Measurements from ENCODE around the gene HAPLN2.

HAPLN2 gene

GRCh38 chr1:156644146-156644545 lies 24.9 kb downstream of the HAPLN2 start:
- no peak for DNase-seq (ENCODE audit: low spot score)

- DNase-seq (ENCODE audit: low spot score), result no peak
Observed at GRCh38 chr1:156644640-156645039, 25.4 kb downstream of the HAPLN2 start.

- no peak for DNase-seq (ENCODE audit: low spot score)
Observed at GRCh38 chr1:156645056-156645455, 25.8 kb downstream of the HAPLN2 start.

GRCh38 chr1:156645666-156646065 lies 26.5 kb downstream of the HAPLN2 start:
- no peak for DNase-seq (ENCODE audit: low spot score)

- no peak for DNase-seq (ENCODE audit: low spot score)
Observed at GRCh38 chr1:156646738-156647211, 27.6 kb downstream of the HAPLN2 start.

- DNase-seq (ENCODE audit: low spot score), result no peak
Observed at GRCh38 chr1:156647351-156647750, 28.1 kb downstream of the HAPLN2 start.

GRCh38 chr1:156648496-156648895 lies 29.3 kb downstream of the HAPLN2 start:
- no peak for DNase-seq (ENCODE audit: low spot score)

GRCh38 chr1:156648951-156649350 lies 29.7 kb downstream of the HAPLN2 start:
- DNase-seq (ENCODE audit: low spot score), result no peak

GRCh38 chr1:156652131-156652991 lies 33.1 kb downstream of the HAPLN2 start:
- DNase-seq (ENCODE audit: low spot score), result no peak

GRCh38 chr1:156652992-156653355 lies 33.8 kb downstream of the HAPLN2 start:
- DNase-seq (ENCODE audit: low spot score), result no peak

- no peak for DNase-seq (ENCODE audit: low spot score)
Observed at GRCh38 chr1:156654700-156655099, 35.5 kb downstream of the HAPLN2 start.

GRCh38 chr1:156655151-156655903 lies 36.1 kb downstream of the HAPLN2 start:
- no peak for DNase-seq (ENCODE audit: low spot score)

- DNase-seq (ENCODE audit: low spot score), result no peak
Observed at GRCh38 chr1:156655904-156656516, 36.8 kb downstream of the HAPLN2 start.

GRCh38 chr1:156656806-156657740 lies 37.9 kb downstream of the HAPLN2 start:
- peak; percentile 73 for DNase-seq (ENCODE audit: low spot score)

GRCh38 chr1:156657741-156658319 lies 38.6 kb downstream of the HAPLN2 start:
- DNase-seq (ENCODE audit: low spot score), result no peak

- DNase-seq (ENCODE audit: low spot score), result no peak
Observed at GRCh38 chr1:156658496-156658895, 39.3 kb downstream of the HAPLN2 start.

GRCh38 chr1:156658945-156659574 lies 39.8 kb downstream of the HAPLN2 start:
- no peak for DNase-seq (ENCODE audit: low spot score)

GRCh38 chr1:156659661-156659987 lies 40.4 kb downstream of the HAPLN2 start:
- DNase-seq (ENCODE audit: low spot score), result no peak

- peak; percentile 96 for DNase-seq (ENCODE audit: low spot score)
Observed at GRCh38 chr1:156659988-156660751, 41.0 kb downstream of the HAPLN2 start.

GRCh38 chr1:156660752-156661112 lies 41.5 kb downstream of the HAPLN2 start:
- DNase-seq (ENCODE audit: low spot score), result no peak
